Measurements from ENCODE around the gene CCNF.
"Not testable (repeated sequence)": the region's sequence is repeated elsewhere in the genome, so short reads cannot be mapped to it uniquely, and the experiment has no call there.

CCNF gene

GRCh38 chr16:2429771-2430663 is 770 bp downstream of the CCNF start:
- DNase-seq, result peak; percentile 9

- no peak for DNase-seq
Observed at GRCh38 chr16:2432286-2432685, 3.0 kb downstream of the CCNF start.

- DNase-seq, result no peak
Observed at GRCh38 chr16:2432801-2433505, 3.7 kb downstream of the CCNF start.

DNA sequence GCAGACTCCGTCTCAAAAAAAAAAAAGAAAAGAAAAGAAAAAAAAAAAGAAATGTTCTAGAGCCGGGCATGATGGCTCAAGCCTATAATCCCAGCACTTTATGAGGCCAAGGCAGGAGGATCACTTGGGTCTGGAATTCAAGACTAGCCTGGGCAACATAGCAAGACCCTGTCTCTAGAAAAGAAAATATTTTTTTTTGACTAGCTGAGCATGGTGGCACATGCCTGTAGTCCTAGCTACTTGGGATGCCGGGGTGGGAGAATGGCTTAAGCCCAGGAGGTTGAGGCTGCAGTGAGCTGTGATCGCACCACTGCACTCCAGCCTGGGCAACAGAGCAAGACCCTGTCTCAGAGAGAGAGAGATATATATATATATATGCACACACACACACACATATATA is 6.0 kb downstream of the CCNF start:
- not testable (repeated sequence) for DNase-seq

DNA sequence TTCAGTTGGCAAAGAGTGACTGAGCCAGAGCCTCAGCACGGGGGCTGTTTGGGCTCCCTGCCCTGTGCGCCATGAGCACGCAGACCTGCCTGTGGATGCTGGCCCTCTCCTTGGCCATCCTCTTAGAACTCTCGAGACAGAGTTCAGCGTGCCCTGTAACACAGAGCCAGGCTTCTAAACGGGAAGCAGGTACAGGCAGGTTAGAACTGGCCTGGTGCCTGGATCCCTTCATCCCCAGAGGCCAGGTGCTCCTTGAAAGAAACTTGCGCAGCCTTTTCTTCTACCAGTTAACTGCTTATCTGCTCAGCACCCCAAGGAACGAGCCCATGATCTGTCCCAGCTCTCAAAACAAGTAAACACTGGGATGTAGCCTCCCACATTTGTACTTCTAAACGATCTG is 6.9 kb downstream of the CCNF start:
- DNase-seq, result no peak

GRCh38 chr16:2437032-2437790 is 8.0 kb downstream of the CCNF start:
- no peak for DNase-seq

DNA sequence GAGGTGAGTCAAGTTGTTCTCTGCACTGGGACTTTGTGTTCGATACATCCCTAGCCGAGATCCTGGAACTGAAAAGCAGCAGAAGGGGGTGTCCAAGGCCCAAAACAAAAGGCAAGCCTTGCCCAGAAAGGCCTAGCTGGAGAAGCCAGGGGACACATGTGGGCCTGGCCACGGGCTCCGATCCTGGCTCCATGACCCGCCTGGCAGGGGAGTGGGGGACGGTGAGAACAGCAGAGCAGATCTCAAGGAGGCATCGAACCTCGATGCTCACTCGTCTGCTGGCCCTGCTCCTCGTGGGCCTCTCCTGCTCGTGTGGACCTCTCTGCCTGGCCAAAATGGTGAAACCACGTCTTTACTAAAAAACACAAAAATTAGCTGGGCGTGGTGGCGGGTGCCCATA is 8.9 kb downstream of the CCNF start:
- no peak for DNase-seq

- DNase-seq, result no peak
Observed at GRCh38 chr16:2439598-2439997, 10.4 kb downstream of the CCNF start.

GRCh38 chr16:2441143-2441804 is 12.0 kb downstream of the CCNF start:
- not testable (repeated sequence) for DNase-seq

GRCh38 chr16:2443555-2443954 is 14.3 kb downstream of the CCNF start:
- DNase-seq, result no peak

DNA sequence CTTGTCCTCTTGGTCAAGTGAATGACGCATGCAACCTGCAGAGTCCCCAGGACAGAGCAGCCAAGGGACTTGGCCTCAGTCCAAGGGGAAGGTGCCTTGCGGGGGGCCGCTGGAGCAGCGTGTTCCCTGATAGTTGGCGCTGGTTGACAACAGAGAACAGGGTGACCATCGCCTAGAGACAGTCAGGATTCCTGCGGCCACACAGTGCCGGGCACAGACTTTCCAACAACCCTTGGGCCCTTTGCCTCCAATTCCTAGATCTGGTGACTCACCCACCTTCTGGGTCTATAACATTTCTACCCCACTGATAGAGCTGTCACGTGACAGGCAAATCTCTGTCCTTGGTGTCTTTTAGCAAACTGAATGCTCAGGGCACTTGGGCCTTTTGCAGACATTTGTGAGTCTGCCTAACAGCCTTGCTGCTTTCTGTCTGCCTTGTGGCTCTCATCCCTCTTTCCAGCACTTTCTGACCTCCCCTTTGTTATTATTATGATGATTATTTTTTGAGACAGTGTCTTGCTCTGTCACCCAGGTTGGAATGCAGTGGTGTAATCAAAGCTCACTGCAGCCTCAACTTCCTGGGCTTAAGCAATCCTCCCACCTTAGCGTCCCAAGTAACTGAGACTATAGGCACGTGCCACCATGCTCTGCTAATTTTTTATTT is 18.8 kb downstream of the CCNF start:
- DNase-seq, result no peak

DNA sequence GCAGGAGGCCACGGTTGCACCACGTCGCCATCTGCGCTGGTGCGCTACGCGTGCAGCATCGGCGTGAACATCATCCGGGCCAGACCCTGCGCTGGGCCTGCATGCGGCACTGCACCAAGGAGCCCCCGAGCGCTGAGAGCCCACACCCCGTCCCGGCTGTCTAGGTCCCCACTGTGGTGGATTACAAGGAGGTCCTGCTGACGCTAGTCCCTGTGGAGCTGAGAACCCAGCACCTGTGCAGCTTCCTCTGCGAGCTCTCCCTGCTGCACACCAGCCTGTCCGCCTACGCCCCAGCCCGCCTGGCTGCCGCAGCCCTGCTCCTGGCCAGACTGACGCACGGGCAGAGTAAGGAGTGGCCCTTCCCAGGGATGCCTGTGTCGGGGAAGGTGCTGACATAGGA is 19.9 kb downstream of the CCNF start:
- DNase-seq, result no peak

DNA sequence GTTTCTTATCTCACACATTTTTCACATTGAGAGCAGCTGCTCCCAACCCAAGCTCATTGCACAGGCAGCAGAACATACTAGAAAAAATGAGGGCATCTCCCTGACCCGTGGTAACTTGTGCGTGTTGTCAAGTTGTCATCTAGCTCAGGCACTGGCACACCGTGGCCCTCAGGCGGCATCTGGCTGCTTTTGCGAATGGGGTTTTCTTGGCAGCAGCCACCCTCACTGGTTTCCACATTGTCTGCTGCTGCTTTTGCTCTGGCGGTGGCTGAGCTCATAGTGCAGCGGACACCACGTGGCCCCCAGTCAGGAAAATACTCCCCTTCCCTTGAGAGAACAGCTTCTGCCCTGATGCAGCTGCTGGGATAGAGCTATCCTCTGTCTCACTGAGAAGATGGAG is 21.3 kb downstream of the CCNF start:
- no peak for DNase-seq

DNA sequence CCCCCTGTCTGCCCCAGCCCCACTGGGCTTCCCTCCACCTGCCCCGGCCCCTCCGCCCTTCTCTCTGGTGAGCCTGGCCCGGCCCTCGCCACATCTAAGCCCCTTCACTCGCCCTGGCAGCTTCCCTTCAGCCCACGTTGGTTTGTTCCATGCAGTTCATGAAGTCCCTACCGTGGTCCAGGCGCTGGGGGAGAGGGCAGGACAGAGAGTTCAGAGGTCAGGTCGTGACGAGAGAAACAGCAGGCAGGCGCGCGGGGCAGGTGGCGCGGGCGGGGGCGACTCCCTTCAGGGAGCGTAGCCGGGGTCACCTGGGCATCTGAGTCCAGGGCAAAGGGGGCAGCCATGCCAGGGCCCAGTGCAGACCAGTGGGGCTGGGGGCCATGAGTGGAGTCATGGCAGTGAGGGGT is 21.7 kb downstream of the CCNF start:
- DNase-seq, result no peak

DNA sequence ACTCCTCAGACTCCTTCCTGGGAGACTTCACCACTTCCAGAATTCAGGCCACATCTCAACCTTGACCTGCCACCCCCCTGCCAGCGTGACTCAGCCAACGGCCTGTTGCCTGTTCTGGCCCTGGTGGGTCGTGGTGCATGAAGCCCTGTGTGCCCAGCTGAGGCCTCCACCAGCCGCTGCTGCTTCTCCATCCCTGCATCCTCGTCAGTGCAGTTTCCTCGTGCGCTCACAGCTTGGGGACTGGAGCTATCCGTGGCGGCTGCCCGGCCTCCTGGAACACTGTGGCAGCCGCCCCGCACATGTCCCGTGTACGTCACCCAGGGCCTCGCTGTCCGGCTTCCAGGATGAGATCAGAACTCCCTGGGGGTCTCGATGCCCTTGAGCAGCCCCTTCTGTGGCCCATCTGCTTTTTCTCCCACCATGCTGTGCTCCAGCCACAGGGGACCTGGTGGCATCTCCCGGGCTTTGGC is 22.6 kb downstream of the CCNF start:
- no peak for DNase-seq

DNA sequence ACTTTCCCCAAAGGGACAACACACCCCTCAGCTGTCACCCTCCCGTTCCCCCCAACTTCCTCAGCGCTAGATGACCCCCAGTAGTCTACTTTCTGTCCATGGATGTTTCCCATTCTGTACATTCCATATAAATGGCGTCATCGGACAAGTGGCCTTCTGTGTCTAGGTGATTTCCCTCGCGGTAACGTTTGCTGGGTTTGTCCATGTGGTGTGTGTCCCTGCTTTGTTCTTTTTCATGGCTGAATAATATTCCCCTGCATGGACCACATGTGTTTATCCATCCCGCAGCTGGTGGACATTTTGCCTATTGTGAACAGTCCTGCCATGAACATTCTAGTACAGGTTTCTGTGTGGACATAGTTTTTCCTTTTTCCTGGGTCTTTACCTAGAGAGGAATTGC is 23.4 kb downstream of the CCNF start:
- no peak for DNase-seq

GRCh38 chr16:2455081-2455845 is 26.0 kb downstream of the CCNF start:
- no peak for DNase-seq

DNA sequence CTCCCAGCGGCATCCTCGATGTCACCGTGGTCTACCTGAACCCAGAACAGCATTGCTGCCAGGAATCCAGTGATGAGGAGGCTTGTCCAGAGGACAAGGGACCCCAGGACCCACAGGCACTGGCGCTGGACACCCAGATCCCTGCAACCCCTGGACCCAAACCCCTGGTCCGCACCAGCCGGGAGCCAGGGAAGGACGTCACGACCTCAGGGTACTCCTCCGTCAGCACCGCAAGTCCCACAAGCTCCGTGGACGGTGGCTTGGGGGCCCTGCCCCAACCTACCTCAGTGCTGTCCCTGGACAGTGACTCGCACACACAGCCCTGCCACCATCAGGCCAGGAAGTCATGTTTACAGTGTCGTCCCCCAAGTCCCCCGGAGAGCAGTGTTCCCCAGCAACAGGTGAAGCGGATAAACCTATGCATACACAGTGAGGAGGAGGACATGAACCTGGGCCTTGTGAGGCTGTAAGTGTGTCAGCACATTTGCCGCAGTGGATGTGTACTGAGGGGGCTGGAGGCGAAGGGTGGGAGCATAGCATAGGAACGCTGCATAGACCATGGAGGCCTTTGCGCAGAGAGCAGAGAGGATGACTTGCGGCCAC is 27.4 kb downstream of the CCNF start:
- no peak for DNase-seq

GRCh38 chr16:2457267-2457666 is 28.0 kb downstream of the CCNF start:
- DNase-seq, result no peak

GRCh38 chr16:2457946-2458345 is 28.7 kb downstream of the CCNF start:
- DNase-seq, result no peak
